T-helper 2 cell treated with Interferon-gamma antibody and Interleukin-4, amounts not matched to agents 5 μg/mL and 100 μg/mL, for 36 hours (primary cell): Measurements from ENCODE around the gene LAMA3.

Experiments used
- DNase-seq: peaks from one replicate; pipeline ENCODE4 v3.0.0; 2021; ENCODE audit warnings: low spot score
- H3K27ac Mint-ChIP-seq: one replicate; pipeline ENCODE4 v1.8.0; 2021; ENCODE audit warnings: mild to moderate bottlenecking, mixed read lengths
- H3K27me3 Mint-ChIP-seq: one replicate; pipeline ENCODE4 v1.8.0; 2021; ENCODE audit warnings: low read depth, mixed read lengths
- H3K36me3 Mint-ChIP-seq: one replicate; pipeline ENCODE4 v1.8.0; 2021; ENCODE audit warnings: low read depth, mixed read lengths
- H3K4me1 Mint-ChIP-seq: one replicate; pipeline ENCODE4 v1.8.0; 2021; ENCODE audit warnings: low read depth, mixed read lengths
- H3K4me3 Mint-ChIP-seq: one replicate; pipeline ENCODE4 v1.8.0; 2022; ENCODE audit warnings: mild to moderate bottlenecking, moderate library complexity, mixed read lengths
- H3K9me3 Mint-ChIP-seq: one replicate; pipeline ENCODE4 v1.8.0; 2021; ENCODE audit warnings: mixed read lengths

Gene LAMA3

GRCh38 chr18:23926571-23926970 is 237.3 kb downstream of the LAMA3 start:
- H3K9me3 Mint-ChIP-seq: peaks cover 4% of the 10 kb centered on the region
- no peak overlapping the region for H3K4me3 Mint-ChIP-seq
- peaks cover 31% of the 10 kb centered on the region for H3K4me1 Mint-ChIP-seq
- H3K27ac Mint-ChIP-seq: no peak overlapping the region
- peaks cover 4% of the 10 kb centered on the region for H3K36me3 Mint-ChIP-seq
- DNase-seq: no peak
- H3K27me3 Mint-ChIP-seq: peaks cover 12% of the 10 kb centered on the region

- no peak for DNase-seq
- Mint-ChIP-seq H3K4me1 (peaks cover 28% of the 10 kb centered on the region), H3K27me3 (peaks cover 12% of the 10 kb centered on the region), H3K27ac (no peak overlapping the region), H3K9me3 (peaks cover 4% of the 10 kb centered on the region), H3K36me3 (peaks cover 5% of the 10 kb centered on the region), H3K4me3 (no peak overlapping the region)
Measured at GRCh38 chr18:23927821-23928746, 238.8 kb downstream of the LAMA3 start.

DNA sequence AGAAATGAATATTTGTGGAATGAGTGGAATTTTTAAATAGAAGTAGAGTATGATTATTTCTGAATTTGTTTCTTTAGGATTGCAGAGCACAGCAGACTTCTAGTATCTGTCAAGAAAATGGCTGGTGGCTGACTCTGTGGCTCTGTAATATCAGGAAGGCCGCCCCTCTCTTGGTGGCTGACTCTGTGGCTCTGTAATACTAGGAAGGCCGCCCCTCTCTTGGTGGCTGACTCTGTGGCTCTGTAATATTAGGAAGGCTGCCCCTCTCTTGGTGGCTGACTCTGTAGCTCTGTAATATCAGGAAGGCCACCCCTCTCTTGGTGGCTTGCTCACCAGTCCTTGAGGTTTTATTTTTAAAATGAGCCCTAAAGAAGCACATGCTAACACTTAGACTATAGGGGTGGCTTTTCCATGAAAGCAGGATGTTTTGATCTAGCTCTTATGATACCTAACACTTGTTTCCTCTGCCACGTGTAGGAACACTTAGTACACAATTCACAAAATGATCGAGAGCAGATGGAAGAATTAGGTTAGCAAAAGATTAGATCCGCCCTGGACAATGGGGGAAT is 240.2 kb downstream of the LAMA3 start:
- H3K4me1 Mint-ChIP-seq: peaks cover 35% of the 10 kb centered on the region
- H3K27ac Mint-ChIP-seq: peak overlapping the region; percentile 93

DNA sequence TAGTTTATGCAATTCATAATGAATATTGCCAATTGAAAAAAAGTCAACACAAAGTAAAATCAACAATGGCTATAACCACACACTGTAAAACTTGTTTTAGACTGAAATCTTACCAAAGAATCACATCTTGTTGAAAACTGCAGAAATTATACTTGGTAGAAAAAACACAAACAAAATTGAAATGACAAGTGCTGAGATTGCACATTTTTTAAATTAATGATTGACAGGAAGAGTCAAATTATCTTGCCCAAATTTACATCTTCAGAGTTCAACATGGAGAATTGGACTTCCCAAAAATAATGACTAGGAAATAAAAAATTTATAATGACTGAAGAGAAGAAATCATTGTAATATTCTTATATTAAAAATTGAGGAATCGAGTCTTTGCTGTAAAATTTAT is 240.7 kb downstream of the LAMA3 start:
- peaks cover 40% of the 10 kb centered on the region for H3K4me1 Mint-ChIP-seq
- peaks cover 4% of the 10 kb centered on the region for H3K9me3 Mint-ChIP-seq
- H3K27ac Mint-ChIP-seq: peak overlapping the region; percentile 93
- peak overlapping the region; percentile 72 for H3K4me3 Mint-ChIP-seq
- peaks cover 15% of the 10 kb centered on the region for H3K27me3 Mint-ChIP-seq
- H3K36me3 Mint-ChIP-seq: peaks cover 5% of the 10 kb centered on the region
- no peak for DNase-seq

More for the DNA sequence above, 240.2 kb downstream of the LAMA3 start:
- Mint-ChIP-seq H3K36me3 (peaks cover 5% of the 10 kb centered on the region), H3K9me3 (peaks cover 4% of the 10 kb centered on the region), H3K4me3 (peak overlapping the region; percentile 72), H3K27me3 (peaks cover 10% of the 10 kb centered on the region)
- DNase-seq: peak; percentile 10

- Mint-ChIP-seq H3K27me3 (peaks cover 20% of the 10 kb centered on the region), H3K9me3 (peaks cover 4% of the 10 kb centered on the region), H3K27ac (no peak overlapping the region), H3K4me1 (peaks cover 62% of the 10 kb centered on the region), H3K36me3 (peaks cover 5% of the 10 kb centered on the region), H3K4me3 (no peak overlapping the region)
- no peak for DNase-seq
Measured at GRCh38 chr18:23932385-23933067, 243.3 kb downstream of the LAMA3 start.

DNA sequence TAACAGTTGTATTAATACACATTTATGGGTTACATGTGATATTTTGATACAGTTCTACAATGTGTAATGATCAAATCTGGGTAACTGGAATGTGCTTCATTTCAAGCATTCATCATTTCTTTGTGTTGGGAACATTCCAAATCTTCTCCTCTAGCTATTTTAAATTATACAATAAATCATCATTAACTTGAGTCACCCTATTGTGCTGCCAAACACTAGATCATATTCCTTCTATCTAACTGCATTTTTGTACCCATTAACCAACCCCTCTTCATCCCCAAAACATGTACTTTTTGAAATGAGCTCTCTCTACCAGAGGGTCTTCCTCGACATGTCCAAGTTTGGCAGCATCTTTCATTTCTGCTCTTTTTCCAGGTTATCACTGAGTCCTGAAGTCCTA is 244.2 kb downstream of the LAMA3 start:
- Mint-ChIP-seq H3K36me3 (peaks cover 5% of the 10 kb centered on the region), H3K27me3 (peaks cover 16% of the 10 kb centered on the region), H3K9me3 (peaks cover 4% of the 10 kb centered on the region), H3K4me1 (peaks cover 66% of the 10 kb centered on the region), H3K4me3 (no peak overlapping the region), H3K27ac (no peak overlapping the region)
- no peak for DNase-seq

DNA sequence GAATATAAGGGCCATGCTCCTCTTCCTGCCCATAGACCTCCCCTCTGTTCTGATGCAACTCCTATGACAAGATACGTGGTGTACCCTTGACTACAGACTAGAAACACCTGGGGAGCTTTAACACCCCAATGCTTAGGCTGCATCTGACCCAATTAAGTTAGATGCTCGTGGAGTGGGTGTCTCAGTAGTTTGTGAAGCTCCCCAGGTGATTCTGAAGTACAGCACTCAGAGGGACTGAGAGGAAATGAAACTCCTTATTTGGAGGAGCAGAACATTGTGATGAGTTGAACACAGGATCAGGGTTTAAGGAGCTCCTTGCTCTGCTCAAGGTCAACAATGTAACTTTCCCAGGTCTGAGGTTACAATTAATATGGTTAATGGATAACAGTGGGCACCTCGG is 245.0 kb downstream of the LAMA3 start:
- Mint-ChIP-seq H3K27me3 (peaks cover 15% of the 10 kb centered on the region), H3K36me3 (peaks cover 5% of the 10 kb centered on the region), H3K27ac (no peak overlapping the region), H3K4me3 (no peak overlapping the region), H3K9me3 (peaks cover 4% of the 10 kb centered on the region), H3K4me1 (peaks cover 66% of the 10 kb centered on the region)
- DNase-seq: no peak

- DNase-seq: no peak
- Mint-ChIP-seq H3K36me3 (peaks cover 3% of the 10 kb centered on the region), H3K9me3 (peaks cover 2% of the 10 kb centered on the region), H3K27me3 (peaks cover 19% of the 10 kb centered on the region), H3K27ac (no peak overlapping the region), H3K4me3 (no peak overlapping the region), H3K4me1 (peaks cover 62% of the 10 kb centered on the region)
Measured at GRCh38 chr18:23934863-23935262, 245.6 kb downstream of the LAMA3 start.

GRCh38 chr18:23935804-23936203 is 246.6 kb downstream of the LAMA3 start:
- peaks cover 21% of the 10 kb centered on the region for H3K27me3 Mint-ChIP-seq
- H3K4me3 Mint-ChIP-seq: peak overlapping the region; percentile 54
- peak; percentile 15 for DNase-seq
- H3K4me1 Mint-ChIP-seq: peaks cover 59% of the 10 kb centered on the region
- peaks cover 1% of the 10 kb centered on the region for H3K36me3 Mint-ChIP-seq
- H3K9me3 Mint-ChIP-seq: no peaks in the 10 kb centered on the region
- peak overlapping the region; percentile 34 for H3K27ac Mint-ChIP-seq

DNA sequence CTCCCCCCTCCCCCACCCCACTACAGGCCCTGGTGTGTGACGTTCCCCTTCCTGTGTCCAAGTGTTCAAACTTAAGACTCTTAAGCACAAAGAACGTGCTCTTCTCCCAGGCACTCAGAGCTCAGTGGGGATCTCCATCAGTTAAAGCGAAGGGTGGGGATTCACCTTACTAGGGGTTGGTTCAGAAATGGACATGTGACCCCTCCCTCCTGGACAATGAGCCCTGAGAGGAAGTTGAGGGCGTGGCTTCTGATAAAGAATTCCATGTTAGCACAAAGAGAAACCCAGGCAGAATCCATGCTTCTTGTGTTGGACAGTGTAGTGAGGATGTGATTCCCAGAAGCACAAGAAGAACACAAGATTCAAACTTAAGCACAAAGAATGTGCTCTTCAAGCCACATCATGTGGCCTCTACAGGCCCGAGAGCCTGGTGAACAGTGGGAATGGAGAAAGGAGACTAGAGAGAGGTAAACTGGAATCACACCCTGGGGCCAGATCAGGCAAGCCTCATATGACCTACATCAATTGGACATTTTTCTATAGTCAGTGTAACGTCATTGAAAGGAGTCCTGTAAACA is 247.2 kb downstream of the LAMA3 start:
- Mint-ChIP-seq H3K27me3 (peaks cover 24% of the 10 kb centered on the region), H3K36me3 (peaks cover 1% of the 10 kb centered on the region), H3K4me1 (peaks cover 59% of the 10 kb centered on the region), H3K4me3 (peak overlapping the region; percentile 45), H3K27ac (peak overlapping the region; percentile 63), H3K9me3 (no peaks in the 10 kb centered on the region)
- DNase-seq: no peak

DNA sequence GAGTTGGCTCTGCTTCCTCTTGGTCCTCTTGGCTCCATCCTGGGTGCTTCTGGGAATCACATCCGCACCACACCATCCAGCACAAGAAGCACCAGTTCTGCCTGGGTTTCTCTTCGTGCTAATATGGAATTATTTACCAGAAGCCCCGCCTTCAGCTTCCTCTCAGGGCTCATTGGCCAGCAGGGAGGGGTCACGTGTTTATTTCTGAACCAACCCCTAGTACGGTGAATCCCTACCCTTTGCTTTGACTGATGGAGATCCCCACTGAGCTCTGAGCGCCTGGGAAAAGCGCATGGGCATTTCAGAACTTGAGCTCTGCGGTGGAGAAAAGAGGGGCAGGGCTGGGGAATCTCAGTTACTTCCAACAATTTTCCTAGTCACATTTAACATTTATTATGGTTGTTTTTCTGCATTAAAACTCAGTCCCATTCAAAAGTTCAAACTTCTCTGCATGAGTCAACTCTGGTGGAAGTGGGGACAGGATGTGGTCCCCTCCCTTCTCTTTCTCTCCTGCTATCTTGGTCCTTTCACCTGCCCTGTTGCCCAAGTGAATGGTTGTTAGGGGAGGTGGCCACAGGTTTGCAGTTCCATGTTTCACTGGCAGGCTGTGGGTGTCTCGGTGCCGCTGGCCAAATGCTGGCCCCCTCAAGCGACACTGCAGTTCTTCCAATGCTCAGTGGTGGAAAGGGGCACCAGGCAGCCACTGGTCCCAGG is 248.9 kb downstream of the LAMA3 start:
- Mint-ChIP-seq H3K4me3 (peak overlapping the region; percentile 72), H3K27ac (peak overlapping the region; percentile 60), H3K4me1 (peaks cover 69% of the 10 kb centered on the region), H3K9me3 (no peaks in the 10 kb centered on the region), H3K27me3 (peaks cover 34% of the 10 kb centered on the region), H3K36me3 (no peaks in the 10 kb centered on the region)
- DNase-seq: no peak

GRCh38 chr18:23938901-23939341 is 249.7 kb downstream of the LAMA3 start:
- Mint-ChIP-seq H3K27ac (no peak overlapping the region), H3K9me3 (no peaks in the 10 kb centered on the region), H3K36me3 (no peaks in the 10 kb centered on the region), H3K4me1 (peaks cover 69% of the 10 kb centered on the region), H3K4me3 (peak overlapping the region; percentile 72), H3K27me3 (peaks cover 39% of the 10 kb centered on the region)
- DNase-seq: no peak

DNA sequence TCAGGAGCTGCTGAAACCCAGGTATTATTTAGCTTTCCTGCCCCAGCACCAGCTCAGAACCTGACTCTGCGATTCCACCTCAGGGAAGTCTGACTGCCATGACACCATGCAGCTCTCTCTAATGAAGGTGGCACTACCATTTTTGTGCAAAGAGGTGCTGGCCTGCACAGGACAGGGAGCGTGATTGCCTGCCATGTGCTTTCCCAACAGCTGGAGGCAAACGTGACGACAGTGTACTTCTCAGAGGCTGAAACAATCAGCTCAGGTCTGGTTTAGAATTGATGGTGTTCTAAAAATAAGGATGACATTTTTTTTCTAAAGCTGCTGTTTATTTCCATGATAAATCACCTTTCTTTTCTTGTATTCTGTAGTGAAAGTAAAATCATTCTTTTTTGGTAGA is 250.1 kb downstream of the LAMA3 start:
- no peak for DNase-seq
- H3K27me3 Mint-ChIP-seq: peaks cover 42% of the 10 kb centered on the region
- no peaks in the 10 kb centered on the region for H3K9me3 Mint-ChIP-seq
- no peak overlapping the region for H3K27ac Mint-ChIP-seq
- H3K4me1 Mint-ChIP-seq: peaks cover 65% of the 10 kb centered on the region
- H3K36me3 Mint-ChIP-seq: no peaks in the 10 kb centered on the region
- H3K4me3 Mint-ChIP-seq: peak overlapping the region; percentile 10
